ENCODE results near the gene PPP1R9B. TPM values are rescaled to one million over a fixed set of nuclear protein-coding genes. Genes with fewer than 3 reads are reported as not detected.

The PPP1R9B gene
- total and polyA plus RNA-seq, 9 donors: 24.7 to 66.1 (median 48.5) TPM

DNA sequence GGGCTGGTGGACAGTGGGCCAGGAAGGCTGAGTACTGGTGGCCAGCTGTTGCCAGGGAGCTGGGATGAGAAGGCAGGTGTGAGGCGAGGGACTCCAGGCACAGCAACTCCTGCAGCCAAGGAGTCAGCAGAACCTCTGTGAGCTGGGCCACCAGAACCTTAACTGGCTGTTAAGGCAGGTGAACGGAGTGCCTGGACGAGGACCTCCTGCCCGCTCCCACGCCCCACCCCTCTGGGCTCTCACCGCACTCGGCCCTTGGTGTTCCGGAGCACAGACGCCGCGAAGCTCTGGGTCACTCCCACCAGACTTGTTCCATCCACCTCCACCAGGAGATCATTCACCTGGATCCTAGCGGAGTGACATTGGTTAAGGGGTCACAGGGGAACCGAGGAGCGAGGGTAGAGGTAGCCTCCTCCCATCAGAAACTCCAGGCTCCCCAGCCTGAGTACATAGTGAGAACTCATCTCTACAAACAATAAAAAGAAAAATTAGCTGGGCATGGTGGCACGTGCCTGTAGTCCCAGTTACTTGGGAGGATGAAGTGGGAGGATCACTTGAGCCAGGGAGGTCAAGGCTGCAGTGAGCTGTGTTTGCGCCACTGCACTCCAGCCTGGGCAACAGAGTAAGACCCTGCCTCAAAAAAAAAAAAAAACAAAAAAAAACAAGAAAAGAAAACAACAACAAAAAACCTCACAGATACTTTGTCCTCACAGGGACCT lies 9.3 kb downstream of the PPP1R9B start:
- WGBS (ENCODE audit: insufficient coverage): 87% methylated on average over 4 of the region's 16 CpGs
- Histone ChIP-seq H3K9me3 (replicated peaks; ENCODE audit: control insufficient read depth, low read depth, low read length) (no peaks in the 10 kb centered on the region), H3K4me3 (ENCODE audit: low read length) (no peak overlapping the region)

DNA sequence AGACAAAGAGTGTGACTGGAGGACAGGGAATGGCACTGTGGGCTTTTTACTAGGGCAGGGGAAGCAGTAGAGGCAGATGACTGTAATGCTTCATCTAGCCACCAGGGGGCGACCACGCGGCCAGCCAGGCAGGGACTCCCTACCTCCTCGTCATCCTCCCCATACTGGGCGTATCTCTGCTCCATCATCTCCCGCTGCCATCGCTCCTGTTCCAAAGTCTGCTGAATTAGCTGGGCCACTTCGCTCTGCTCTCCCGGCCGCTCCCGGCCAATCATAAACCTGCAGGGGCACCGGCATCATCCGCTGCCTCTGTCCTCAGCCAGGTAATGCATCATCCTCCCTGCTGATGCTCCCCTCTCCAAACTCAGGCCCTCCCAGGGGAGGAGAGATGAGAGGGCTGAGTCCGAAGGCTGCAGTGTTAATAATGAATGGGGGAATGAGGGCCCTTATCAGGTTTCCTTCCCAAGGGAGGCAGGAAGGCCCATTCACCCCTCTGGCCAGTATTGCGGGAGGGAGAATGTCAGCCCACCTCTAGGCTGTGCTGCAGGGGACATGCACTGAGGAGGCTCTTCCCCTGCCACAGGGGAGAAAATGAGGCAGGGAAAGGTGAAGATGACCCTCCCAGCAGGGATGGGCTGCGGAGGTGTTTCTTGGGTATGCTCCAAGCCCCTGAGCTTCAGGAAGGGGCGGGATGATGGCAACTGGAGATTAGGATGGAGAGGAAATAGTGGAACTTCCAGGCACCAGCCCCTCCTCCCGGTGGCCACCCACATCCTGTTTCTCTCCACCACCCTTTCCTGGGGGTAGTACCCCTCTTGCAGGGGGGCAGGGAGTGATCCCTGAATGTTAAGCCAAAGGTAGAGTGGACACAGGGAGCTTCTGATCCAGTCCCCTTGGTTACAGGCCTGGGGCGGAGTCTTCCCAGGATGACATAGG lies 10.3 kb downstream of the PPP1R9B start:
- peak; percentile 81 for DNase-seq
- Histone ChIP-seq H3K4me3 (ENCODE audit: low read length) (no peak overlapping the region), H3K4me1 (ENCODE audit: control insufficient read depth, insufficient read depth, low read length) (peaks cover 16% of the 10 kb centered on the region), H3K36me3 (ENCODE audit: control insufficient read depth, insufficient read depth, low read length) (peaks cover 99% of the 10 kb centered on the region), H3K27ac (ENCODE audit: low read length) (peak overlapping the region; percentile 53), H3K27me3 (ENCODE audit: control insufficient read depth, insufficient read depth, low read length) (no peaks in the 10 kb centered on the region), H3K9me3 (replicated peaks; ENCODE audit: control insufficient read depth, low read depth, low read length) (no peaks in the 10 kb centered on the region)
- 25% methylated on average over 13 of the region's 19 CpGs for WGBS (ENCODE audit: insufficient coverage)

More for the DNA sequence above, 9.3 kb downstream of the PPP1R9B start:
- peaks cover 23% of the 10 kb centered on the region for H3K4me1 ChIP-seq (ENCODE audit: control insufficient read depth, insufficient read depth, low read length)
- no peak overlapping the region for H3K27ac ChIP-seq (ENCODE audit: low read length)
- peak; percentile 7 for DNase-seq
- peaks cover 98% of the 10 kb centered on the region for H3K36me3 ChIP-seq (ENCODE audit: control insufficient read depth, insufficient read depth, low read length)
- no peaks in the 10 kb centered on the region for H3K27me3 ChIP-seq (ENCODE audit: control insufficient read depth, insufficient read depth, low read length)

DNA sequence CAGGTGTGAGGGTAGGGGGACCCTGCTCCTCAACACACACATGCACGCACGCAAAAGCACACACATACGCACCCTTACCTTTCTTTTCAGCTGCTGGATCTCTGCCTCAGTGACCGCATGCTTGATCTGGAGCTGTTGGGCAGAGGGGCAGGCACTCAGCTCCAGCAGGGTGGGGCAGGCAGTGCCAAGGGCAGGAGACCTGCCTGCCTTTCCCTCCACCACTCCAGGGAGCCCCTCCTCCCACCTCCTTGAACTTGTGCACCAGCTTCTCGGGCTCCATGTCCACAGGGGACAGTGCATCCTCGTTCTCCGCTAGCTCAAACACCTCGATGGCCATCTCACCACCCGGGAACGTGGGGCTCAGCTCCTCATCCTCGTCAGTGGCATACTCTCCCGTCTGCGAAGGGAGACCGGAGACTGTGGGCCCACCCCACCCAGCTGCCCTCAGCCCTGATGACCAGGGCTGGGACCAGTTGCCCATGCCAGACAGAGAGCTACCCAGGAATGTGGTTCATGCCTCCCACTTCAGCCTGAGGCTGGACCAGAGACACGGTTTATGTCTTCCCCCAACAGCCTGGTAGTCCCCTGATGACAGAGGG lies 11.2 kb downstream of the PPP1R9B start:
- Histone ChIP-seq H3K27me3 (ENCODE audit: control insufficient read depth, insufficient read depth, low read length) (no peaks in the 10 kb centered on the region), H3K4me1 (ENCODE audit: control insufficient read depth, insufficient read depth, low read length) (peaks cover 14% of the 10 kb centered on the region), H3K36me3 (ENCODE audit: control insufficient read depth, insufficient read depth, low read length) (peaks cover 97% of the 10 kb centered on the region), H3K9me3 (replicated peaks; ENCODE audit: control insufficient read depth, low read depth, low read length) (no peaks in the 10 kb centered on the region), H3K27ac (ENCODE audit: low read length) (no peak overlapping the region), H3K4me3 (ENCODE audit: low read length) (no peak overlapping the region)
- DNase-seq: no peak
- WGBS (ENCODE audit: insufficient coverage): 80% methylated on average over 13 of the region's 15 CpGs

DNA sequence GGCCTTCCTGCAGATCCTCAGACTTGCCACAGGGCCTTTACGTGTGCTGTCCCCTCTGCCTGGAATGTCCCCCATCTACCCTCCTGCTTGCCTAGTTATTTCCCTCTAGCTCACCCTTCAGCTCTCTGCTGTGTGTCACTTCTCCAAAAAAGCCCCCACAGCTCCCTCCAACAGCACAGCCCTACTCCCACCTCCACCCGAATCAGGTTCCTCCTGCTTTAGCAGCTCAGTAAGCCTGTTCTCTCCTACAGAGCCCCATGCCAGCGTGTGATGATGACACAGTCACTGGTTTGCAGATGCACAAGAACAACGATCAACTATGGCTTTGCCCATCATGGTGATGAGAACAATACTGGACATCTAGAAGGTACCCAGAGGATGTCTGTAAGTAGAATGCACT lies 13.4 kb downstream of the PPP1R9B start:
- no peak overlapping the region for H3K27ac ChIP-seq (ENCODE audit: low read length)
- DNase-seq: no peak
- H3K4me1 ChIP-seq (ENCODE audit: control insufficient read depth, insufficient read depth, low read length): peaks cover 18% of the 10 kb centered on the region
- WGBS (ENCODE audit: insufficient coverage): 73% methylated on average over 3 of the region's 4 CpGs
- H3K4me3 ChIP-seq (ENCODE audit: low read length): no peak overlapping the region
- peaks cover 78% of the 10 kb centered on the region for H3K36me3 ChIP-seq (ENCODE audit: control insufficient read depth, insufficient read depth, low read length)
- no peaks in the 10 kb centered on the region for H3K9me3 ChIP-seq (replicated peaks; ENCODE audit: control insufficient read depth, low read depth, low read length)
- H3K27me3 ChIP-seq (ENCODE audit: control insufficient read depth, insufficient read depth, low read length): no peaks in the 10 kb centered on the region

DNA sequence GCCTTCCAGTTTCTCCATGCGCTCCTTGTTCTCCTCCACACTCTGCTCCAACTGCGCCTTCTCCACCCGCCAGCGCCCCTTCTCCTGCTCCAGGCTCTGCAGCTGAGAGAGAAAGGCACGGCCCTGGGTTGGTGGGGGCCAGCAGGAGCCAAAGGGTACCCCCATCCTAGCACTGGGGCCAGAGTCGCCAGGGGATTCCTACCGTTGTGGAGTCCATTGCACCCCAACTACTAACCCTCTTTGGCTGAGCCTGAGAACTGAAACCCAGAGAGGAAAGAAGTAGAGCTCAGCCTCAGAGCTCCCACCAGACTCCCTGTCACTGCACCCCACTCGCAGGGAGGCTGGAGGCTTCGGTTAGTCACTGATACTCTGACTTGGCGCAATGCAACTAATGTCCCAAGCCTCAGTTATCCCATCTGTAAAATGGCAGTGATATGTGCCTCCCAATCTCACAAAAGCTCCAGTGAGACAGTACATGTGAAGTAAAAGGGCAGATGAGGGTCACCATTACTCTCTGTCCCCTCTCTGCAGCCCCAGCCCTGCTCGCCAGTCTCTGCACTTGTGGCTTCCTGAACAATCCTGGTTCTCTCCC lies 14.3 kb downstream of the PPP1R9B start:
- H3K36me3 ChIP-seq (ENCODE audit: control insufficient read depth, insufficient read depth, low read length): peaks cover 70% of the 10 kb centered on the region
- 92% methylated on average over 6 of the region's 11 CpGs for WGBS (ENCODE audit: insufficient coverage)

DNA sequence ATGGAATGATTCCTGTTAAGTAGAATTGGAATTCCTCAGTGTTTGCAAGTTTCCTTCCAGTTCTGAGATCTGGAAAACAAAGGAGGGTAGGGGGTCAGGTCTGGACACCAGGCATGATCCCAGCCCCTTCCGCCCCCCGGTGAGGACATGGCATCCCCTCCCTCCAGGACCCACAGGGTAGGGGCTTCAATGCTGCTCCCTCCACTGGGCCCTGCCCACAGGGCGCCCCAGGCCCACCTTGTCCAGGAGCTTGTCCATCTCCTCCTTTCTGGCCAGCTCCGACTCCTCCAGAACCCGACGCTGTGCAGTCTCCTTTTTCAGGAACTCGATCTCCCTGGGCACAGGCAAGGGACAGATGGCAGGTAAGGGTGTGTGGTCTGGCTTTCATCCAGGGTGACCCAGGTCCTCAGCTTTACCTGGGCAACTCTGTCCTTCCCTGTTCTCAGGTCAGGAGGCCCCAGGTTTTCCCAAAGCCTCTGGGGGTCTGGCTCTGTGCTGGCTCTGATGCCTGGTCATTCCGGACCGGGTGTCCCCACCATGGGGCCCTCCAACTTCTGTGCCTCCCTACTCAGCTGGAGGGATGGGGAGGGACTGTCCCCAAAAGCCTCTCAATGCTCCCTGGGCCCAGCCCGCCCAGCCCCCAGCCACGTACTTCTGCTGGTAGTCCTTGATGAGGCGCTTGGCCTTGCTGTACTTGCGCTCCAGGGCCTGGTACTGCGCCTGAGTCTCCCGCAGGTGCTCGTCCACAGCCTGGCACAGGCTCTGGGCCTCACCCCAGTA lies 15.0 kb downstream of the PPP1R9B start:
- WGBS (ENCODE audit: insufficient coverage): 86% methylated on average over 9 of the region's 16 CpGs
- peak; percentile 7 for DNase-seq
- H3K27ac ChIP-seq (ENCODE audit: low read length): no peak overlapping the region
- H3K4me3 ChIP-seq (ENCODE audit: low read length): no peak overlapping the region
- peaks cover 63% of the 10 kb centered on the region for H3K36me3 ChIP-seq (ENCODE audit: control insufficient read depth, insufficient read depth, low read length)
- H3K27me3 ChIP-seq (ENCODE audit: control insufficient read depth, insufficient read depth, low read length): peaks cover 5% of the 10 kb centered on the region
- peaks cover 17% of the 10 kb centered on the region for H3K4me1 ChIP-seq (ENCODE audit: control insufficient read depth, insufficient read depth, low read length)
- no peaks in the 10 kb centered on the region for H3K9me3 ChIP-seq (replicated peaks; ENCODE audit: control insufficient read depth, low read depth, low read length)

More for the DNA sequence above, 14.3 kb downstream of the PPP1R9B start:
- DNase-seq: no peak
- Histone ChIP-seq H3K4me1 (ENCODE audit: control insufficient read depth, insufficient read depth, low read length) (peaks cover 18% of the 10 kb centered on the region), H3K27me3 (ENCODE audit: control insufficient read depth, insufficient read depth, low read length) (no peaks in the 10 kb centered on the region), H3K4me3 (ENCODE audit: low read length) (no peak overlapping the region), H3K9me3 (replicated peaks; ENCODE audit: control insufficient read depth, low read depth, low read length) (no peaks in the 10 kb centered on the region), H3K27ac (ENCODE audit: low read length) (no peak overlapping the region)

DNA sequence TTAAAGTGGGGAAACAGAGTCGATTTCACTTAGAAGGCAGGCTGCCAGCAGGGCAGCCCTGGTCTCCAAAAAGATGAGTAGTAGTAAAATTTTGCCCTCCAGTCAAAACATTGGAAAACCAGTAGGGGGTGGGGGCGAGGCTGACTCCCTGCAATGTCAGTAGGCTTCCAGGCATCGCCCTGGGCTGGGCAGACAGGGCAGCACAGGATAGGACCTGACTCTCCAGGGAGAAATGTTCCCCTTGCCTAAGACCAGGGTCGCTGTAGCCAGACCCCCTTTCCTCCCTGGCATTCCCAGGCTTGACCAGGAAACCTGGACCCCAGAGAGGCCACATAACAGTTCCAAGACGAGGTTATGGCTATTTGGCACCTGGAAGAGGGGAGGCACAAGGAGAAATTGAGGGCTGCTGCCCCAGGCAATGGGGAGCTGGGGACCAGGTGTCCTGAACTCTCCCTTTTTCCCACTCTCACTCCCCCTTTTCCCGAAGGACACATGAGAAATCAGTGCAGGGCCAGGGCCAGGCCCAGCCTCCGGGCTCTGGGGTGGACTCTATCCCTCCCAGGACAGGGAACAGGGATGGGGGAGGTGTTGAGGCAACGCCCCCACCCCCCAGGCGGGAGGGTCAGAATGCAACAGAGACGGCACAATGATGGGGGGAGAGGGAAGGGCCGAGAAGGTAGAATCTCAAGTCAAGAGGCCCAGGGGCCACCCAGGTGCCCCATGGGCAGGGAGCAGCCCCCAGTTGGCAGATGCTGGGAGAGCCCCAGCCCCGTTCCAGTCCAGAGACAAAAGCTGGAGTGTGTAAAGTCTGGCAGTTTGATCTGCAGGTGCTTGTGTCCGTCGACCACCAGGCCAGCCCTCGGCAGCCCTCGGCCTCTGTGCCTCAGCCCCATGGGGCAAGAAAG lies 16.0 kb downstream of the PPP1R9B start:
- peaks cover 13% of the 10 kb centered on the region for H3K27me3 ChIP-seq (ENCODE audit: control insufficient read depth, insufficient read depth, low read length)
- WGBS (ENCODE audit: insufficient coverage): 34% methylated on average over 9 of the region's 16 CpGs
- no peak for DNase-seq
- H3K9me3 ChIP-seq (replicated peaks; ENCODE audit: control insufficient read depth, low read depth, low read length): no peaks in the 10 kb centered on the region
- H3K4me1 ChIP-seq (ENCODE audit: control insufficient read depth, insufficient read depth, low read length): peaks cover 16% of the 10 kb centered on the region
- H3K27ac ChIP-seq (ENCODE audit: low read length): no peak overlapping the region
- no peak overlapping the region for H3K4me3 ChIP-seq (ENCODE audit: low read length)
- H3K36me3 ChIP-seq (ENCODE audit: control insufficient read depth, insufficient read depth, low read length): peaks cover 53% of the 10 kb centered on the region

DNA sequence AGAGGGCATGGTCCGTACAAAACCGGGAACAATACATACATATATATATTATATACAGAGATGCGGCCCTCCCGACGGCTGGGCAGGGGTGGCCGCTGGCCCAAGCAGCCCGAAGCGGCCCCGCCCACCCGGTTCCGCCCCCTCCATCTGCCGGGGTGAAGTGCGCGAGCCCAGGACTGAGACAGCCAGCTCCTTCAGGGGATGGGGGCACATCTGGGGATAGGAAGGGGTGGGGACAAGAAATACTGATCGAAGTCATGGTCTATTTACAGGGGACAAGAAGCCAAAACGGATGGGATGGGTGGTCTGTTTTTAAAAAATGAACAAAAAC lies 16.7 kb downstream of the PPP1R9B start:
- Histone ChIP-seq H3K9me3 (replicated peaks; ENCODE audit: control insufficient read depth, low read depth, low read length) (no peaks in the 10 kb centered on the region), H3K4me3 (ENCODE audit: low read length) (no peak overlapping the region), H3K27me3 (ENCODE audit: control insufficient read depth, insufficient read depth, low read length) (peaks cover 20% of the 10 kb centered on the region), H3K27ac (ENCODE audit: low read length) (no peak overlapping the region), H3K4me1 (ENCODE audit: control insufficient read depth, insufficient read depth, low read length) (peaks cover 19% of the 10 kb centered on the region), H3K36me3 (ENCODE audit: control insufficient read depth, insufficient read depth, low read length) (peaks cover 46% of the 10 kb centered on the region)
- DNase-seq: no peak
- WGBS (ENCODE audit: insufficient coverage): 6% methylated on average over 2 of the region's 16 CpGs
